Mesenchymal stem cell (in vitro differentiated cells and primary cell): ENCODE measurements around the gene COL1A1.

ENCODE experiments used
- DNase-seq: peaks from one replicate; pipeline ENCODE4 v3.0.0-alpha.2; 2013
- H2AFZ ChIP-seq: one replicate; pipeline ENCODE4 v1.6.1; 2013; ENCODE audit warnings: low read depth, mild to moderate bottlenecking, control low read depth, inconsistent platforms, low read length, moderate library complexity
- H2AK5ac ChIP-seq: 2 replicates; pipeline ENCODE4 v1.6.1; 2013; ENCODE audit warnings: low read length, moderate library complexity, mild to moderate bottlenecking, inconsistent platforms; ENCODE audit not compliant: severe bottlenecking
- H2BK120ac ChIP-seq: one replicate; pipeline ENCODE4 v1.6.1; 2013; ENCODE audit warnings: low read depth, mild to moderate bottlenecking, inconsistent platforms, low read length, moderate library complexity
- H2BK12ac ChIP-seq, 2 experiments: one replicate each; pipeline ENCODE4 v1.6.1; 2013; ENCODE audit warnings: inconsistent platforms in 2 of 2, low read length in 2 of 2, mild to moderate bottlenecking in 2 of 2, moderate library complexity in 2 of 2, control low read depth in 1 of 2
- H2BK15ac ChIP-seq: one replicate; pipeline ENCODE4 v1.6.1; 2013; ENCODE audit warnings: mild to moderate bottlenecking, low read depth, inconsistent platforms; ENCODE audit not compliant: poor library complexity, severe bottlenecking
- H2BK5ac ChIP-seq: 2 replicates; pipeline ENCODE4 v1.6.1; 2013; ENCODE audit warnings: low read depth, mild to moderate bottlenecking, low read length, control low read depth, inconsistent platforms; ENCODE audit not compliant: poor library complexity, severe bottlenecking
- H3K14ac ChIP-seq, 2 experiments: one replicate each; pipeline ENCODE4 v1.6.1; 2013; ENCODE audit warnings: inconsistent platforms in 2 of 2, low read length in 2 of 2, control low read depth in 1 of 2, mild to moderate bottlenecking in 1 of 2, moderate library complexity in 1 of 2
- H3K18ac ChIP-seq, 2 experiments: one replicate each; pipeline ENCODE4 v1.6.1; 2013; ENCODE audit warnings: inconsistent platforms in 2 of 2, low read length in 2 of 2, control low read depth in 1 of 2, low read depth in 1 of 2, mild to moderate bottlenecking in 1 of 2
- H3K23ac ChIP-seq, 2 experiments: one replicate each; pipeline ENCODE4 v1.6.1; 2013; ENCODE audit warnings: inconsistent platforms in 2 of 2, low read length in 2 of 2, mild to moderate bottlenecking in 2 of 2, moderate library complexity in 2 of 2, control low read depth in 1 of 2
- H3K27ac ChIP-seq: 2 replicates; pipeline ENCODE4 v1.5.1; 2013; ENCODE audit warnings: mild to moderate bottlenecking, moderate library complexity, low read length, control low read depth, inconsistent platforms; ENCODE audit not compliant: poor library complexity, severe bottlenecking
- H3K27me3 ChIP-seq, 2 experiments: 2 replicates each; pipeline versions ENCODE4 v1.6.1 to v1.7.0; 2013; ENCODE audit warnings: low read length in 2 of 2, mild to moderate bottlenecking in 2 of 2, moderate library complexity in 2 of 2, control low read depth in 1 of 2, inconsistent platforms in 1 of 2; ENCODE audit not compliant: control insufficient read depth in 1 of 2, insufficient read depth in 1 of 2
- H3K36me3 ChIP-seq, 2 experiments: 2 replicates each; pipeline versions ENCODE4 v1.6.1 to v1.7.0; 2013; ENCODE audit warnings: low read length in 2 of 2, control low read depth in 1 of 2, inconsistent platforms in 1 of 2, low read depth in 1 of 2, mild to moderate bottlenecking in 1 of 2; ENCODE audit not compliant: insufficient read depth in 2 of 2, control insufficient read depth in 1 of 2
- H3K4ac ChIP-seq, 2 experiments: one replicate each; pipeline ENCODE4 v1.6.1; 2013; ENCODE audit warnings: inconsistent platforms in 2 of 2, low read length in 2 of 2, mild to moderate bottlenecking in 2 of 2, moderate library complexity in 2 of 2, control low read depth in 1 of 2, low read depth in 1 of 2
- H3K4me1 ChIP-seq: 2 replicates; pipeline ENCODE4 v1.6.1; 2013; ENCODE audit warnings: low read depth, low read length, control low read depth; ENCODE audit not compliant: control insufficient read depth, insufficient read depth
- H3K4me2 ChIP-seq: 2 replicates; pipeline ENCODE4 v1.6.1; 2013; ENCODE audit warnings: low read length, mild to moderate bottlenecking, inconsistent platforms; ENCODE audit not compliant: poor library complexity, severe bottlenecking
- H3K4me3 ChIP-seq, 2 experiments: 2 replicates each; pipeline versions ENCODE4 v1.5.1 to v1.7.0; 2013; ENCODE audit warnings: low read length in 2 of 2, mild to moderate bottlenecking in 2 of 2, control low read depth in 1 of 2, low read depth in 1 of 2; ENCODE audit not compliant: insufficient read depth in 1 of 2
- H3K79me1 ChIP-seq: replicated peaks from 2 replicates; pipeline ENCODE4 v1.6.1; 2013; ENCODE audit warnings: mild to moderate bottlenecking, control low read depth, low read length, inconsistent platforms; ENCODE audit not compliant: poor library complexity, severe bottlenecking
- H3K9ac ChIP-seq: 2 replicates; pipeline ENCODE4 v1.7.0; 2013; ENCODE audit warnings: mild to moderate bottlenecking, low read length, moderate library complexity
- H3K9me3 ChIP-seq: 2 replicates; pipeline ENCODE4 v1.7.0; 2013; ENCODE audit warnings: mild to moderate bottlenecking, low read length; ENCODE audit not compliant: control insufficient read depth
- H4K8ac ChIP-seq: one replicate; pipeline ENCODE4 v1.6.1; 2013; ENCODE audit warnings: inconsistent platforms, mild to moderate bottlenecking, low read length, moderate library complexity
- H4K91ac ChIP-seq: one replicate; pipeline ENCODE4 v1.6.1; 2013; ENCODE audit warnings: mild to moderate bottlenecking, low read length, inconsistent platforms
- WGBS: methylation state at CpG from one replicate; pipeline ENCODE4 v1.1.7; 2013; ENCODE audit warnings: mixed read lengths; 5-methylcytosine and 5-hydroxymethylcytosine counted together

COL1A1 gene

DNA sequence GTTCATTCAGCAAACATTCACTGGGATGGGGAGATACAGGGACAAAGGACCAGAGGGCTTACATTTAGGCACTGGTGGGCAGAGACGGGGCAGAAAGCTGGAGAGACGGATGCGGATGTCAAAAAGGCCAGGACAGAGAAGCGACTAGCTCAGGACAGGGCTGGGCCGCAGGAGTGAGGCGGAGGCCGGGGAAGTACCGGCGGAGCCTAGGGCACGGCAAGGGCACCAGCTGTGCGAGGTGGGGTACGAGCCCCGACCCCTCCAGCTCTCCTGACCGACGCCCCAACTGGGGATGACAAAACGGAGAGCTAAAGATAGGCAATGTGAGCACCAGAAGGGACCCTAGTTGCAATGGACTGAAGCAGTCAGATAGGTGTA is 39.5 kb downstream of the COL1A1 start:
- Histone ChIP-seq H3K4me3 (peak overlapping the region in 1 of 2 experiments; percentile 89), H3K79me1 (no peaks in the 10 kb centered on the region), H3K4me2 (peak overlapping the region; percentile 47), H2BK15ac (no peak overlapping the region), H2BK5ac (no peak overlapping the region), H2BK12ac (peak overlapping the region in 1 of 2 experiments; percentile 59), H3K23ac (no peak overlapping the region), H3K4ac (peak overlapping the region in 1 of 2 experiments; percentile 37), H3K9ac (peak overlapping the region; percentile 88), H3K36me3 (no peaks in the 10 kb centered on the region), H2AFZ (no peak overlapping the region), H3K18ac (peak overlapping the region in 1 of 2 experiments; percentile 9), H4K8ac (peak overlapping the region; percentile 74), H2BK120ac (no peak overlapping the region), H3K14ac (no peak overlapping the region), H3K9me3 (no peaks in the 10 kb centered on the region), H4K91ac (peak overlapping the region; percentile 56), H3K27me3 (no peaks in the 10 kb centered on the region), H2AK5ac (peak overlapping the region; percentile 37), H3K27ac (no peak overlapping the region), H3K4me1 (peaks cover 12% of the 10 kb centered on the region)
- WGBS = 58% methylated on average over 16 of the region's 16 CpGs
- DNase-seq = no peak

DNA sequence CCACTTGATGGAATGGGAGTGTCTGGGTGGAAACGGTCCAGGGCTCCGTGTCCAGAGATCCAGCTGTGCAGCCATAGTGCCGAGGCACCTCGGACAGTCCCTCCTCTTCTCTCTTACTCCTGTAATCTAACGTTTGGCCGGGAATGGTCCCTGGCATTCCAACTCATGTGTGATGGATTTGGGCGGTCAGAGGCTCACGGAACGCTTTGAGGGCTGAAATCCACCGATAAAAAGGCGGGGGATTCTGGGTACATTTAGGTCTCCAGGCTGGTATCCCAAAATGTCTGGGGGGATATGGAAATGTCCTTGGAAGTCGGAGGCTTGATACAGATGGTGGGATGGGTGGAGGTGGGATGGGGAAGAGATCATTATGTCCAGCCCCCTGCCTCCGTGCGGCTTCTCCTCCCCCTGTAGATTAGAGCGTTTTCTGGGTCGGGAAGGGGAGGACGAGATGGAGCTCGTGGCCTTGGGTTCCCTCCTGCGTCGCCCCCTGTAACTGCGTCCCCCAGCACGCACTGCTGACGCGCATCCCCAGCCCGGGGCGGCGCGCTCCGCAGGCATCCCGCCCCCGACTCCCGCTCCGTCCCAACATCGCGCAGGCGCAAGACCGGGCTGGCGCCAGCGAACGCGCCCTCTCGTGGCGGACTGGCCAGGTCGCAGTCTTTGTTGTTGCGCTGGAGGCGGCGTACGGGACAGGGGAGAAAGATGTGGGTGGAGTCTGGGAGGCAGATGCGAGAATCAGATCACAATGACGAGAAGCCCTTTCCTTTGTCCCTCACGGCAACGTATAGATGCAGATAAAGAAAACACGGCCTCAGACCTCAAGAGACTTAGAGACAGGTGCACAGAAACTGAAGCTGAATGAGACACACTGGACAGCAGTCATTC is 40.2 kb downstream of the COL1A1 start:
- H2BK120ac ChIP-seq = peak overlapping the region; percentile 52
- peak overlapping the region; percentile 92 for H4K91ac ChIP-seq
- peak overlapping the region; percentile 73 to 86 for H3K18ac ChIP-seq
- peak overlapping the region; percentile 67 to 89 for H3K4me3 ChIP-seq
- peak overlapping the region; percentile 45 to 59 for H2BK12ac ChIP-seq
- peak overlapping the region in 1 of 2 experiments; percentile 38 for H3K4ac ChIP-seq
- H3K9ac ChIP-seq = peak overlapping the region; percentile 88
- peak overlapping the region; percentile 37 for H2AK5ac ChIP-seq
- H4K8ac ChIP-seq = peak overlapping the region; percentile 91
- no peaks in the 10 kb centered on the region for H3K36me3 ChIP-seq
- no peaks in the 10 kb centered on the region for H3K79me1 ChIP-seq
- no peak overlapping the region for H3K27ac ChIP-seq
- H3K4me1 ChIP-seq = peaks cover 12% of the 10 kb centered on the region
- peak; percentile 88 for DNase-seq
- peak overlapping the region; percentile 99 for H3K4me2 ChIP-seq
- H3K14ac ChIP-seq = peak overlapping the region in 1 of 2 experiments; percentile 94
- H2BK15ac ChIP-seq = peak overlapping the region; percentile 95
- no peak overlapping the region for H3K23ac ChIP-seq
- H2AFZ ChIP-seq = peak overlapping the region; percentile 89
- H3K9me3 ChIP-seq = no peaks in the 10 kb centered on the region
- under 1% methylated on average over 49 of the region's 53 CpGs for WGBS
- no peaks in the 10 kb centered on the region for H3K27me3 ChIP-seq
- H2BK5ac ChIP-seq = no peak overlapping the region

DNA sequence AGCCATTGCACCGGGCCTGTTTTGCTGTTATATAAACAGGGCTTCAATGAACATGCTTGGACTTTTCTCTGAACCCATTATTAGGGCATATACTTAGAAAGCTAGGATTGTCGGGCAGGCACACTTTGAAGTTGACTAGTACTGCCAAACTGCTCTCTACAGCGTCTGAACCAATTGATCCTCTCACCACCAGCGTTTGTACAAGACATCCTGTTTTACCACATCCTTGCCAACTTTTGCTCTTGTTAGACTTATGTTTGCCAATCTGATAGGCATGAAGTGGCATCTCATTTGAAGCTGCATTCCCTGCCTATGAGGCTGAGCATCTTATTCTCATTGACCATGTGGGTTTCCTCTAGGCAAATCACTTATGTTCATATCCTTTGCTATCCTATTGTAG is 43.5 kb downstream of the COL1A1 start:
- no peaks in the 10 kb centered on the region for H3K79me1 ChIP-seq
- H3K9me3 ChIP-seq = no peaks in the 10 kb centered on the region
- DNase-seq = no peak
- no peak overlapping the region for H3K4me3 ChIP-seq
- no peak overlapping the region for H2AK5ac ChIP-seq
- H3K18ac ChIP-seq = no peak overlapping the region
- peaks cover 15% of the 10 kb centered on the region for H3K4me1 ChIP-seq
- H2BK12ac ChIP-seq = no peak overlapping the region
- H2BK5ac ChIP-seq = no peak overlapping the region
- H3K14ac ChIP-seq = no peak overlapping the region
- H4K8ac ChIP-seq = no peak overlapping the region
- no peak overlapping the region for H3K4ac ChIP-seq
- no peak overlapping the region for H2BK120ac ChIP-seq
- H4K91ac ChIP-seq = no peak overlapping the region
- no peaks in the 10 kb centered on the region for H3K27me3 ChIP-seq
- no peak overlapping the region for H3K4me2 ChIP-seq
- 89% methylated on average over 4 of the region's 4 CpGs for WGBS
- no peak overlapping the region for H3K23ac ChIP-seq
- no peak overlapping the region for H2BK15ac ChIP-seq
- H3K36me3 ChIP-seq = no peaks in the 10 kb centered on the region
- no peak overlapping the region for H2AFZ ChIP-seq
- no peak overlapping the region for H3K27ac ChIP-seq
- H3K9ac ChIP-seq = no peak overlapping the region

DNA sequence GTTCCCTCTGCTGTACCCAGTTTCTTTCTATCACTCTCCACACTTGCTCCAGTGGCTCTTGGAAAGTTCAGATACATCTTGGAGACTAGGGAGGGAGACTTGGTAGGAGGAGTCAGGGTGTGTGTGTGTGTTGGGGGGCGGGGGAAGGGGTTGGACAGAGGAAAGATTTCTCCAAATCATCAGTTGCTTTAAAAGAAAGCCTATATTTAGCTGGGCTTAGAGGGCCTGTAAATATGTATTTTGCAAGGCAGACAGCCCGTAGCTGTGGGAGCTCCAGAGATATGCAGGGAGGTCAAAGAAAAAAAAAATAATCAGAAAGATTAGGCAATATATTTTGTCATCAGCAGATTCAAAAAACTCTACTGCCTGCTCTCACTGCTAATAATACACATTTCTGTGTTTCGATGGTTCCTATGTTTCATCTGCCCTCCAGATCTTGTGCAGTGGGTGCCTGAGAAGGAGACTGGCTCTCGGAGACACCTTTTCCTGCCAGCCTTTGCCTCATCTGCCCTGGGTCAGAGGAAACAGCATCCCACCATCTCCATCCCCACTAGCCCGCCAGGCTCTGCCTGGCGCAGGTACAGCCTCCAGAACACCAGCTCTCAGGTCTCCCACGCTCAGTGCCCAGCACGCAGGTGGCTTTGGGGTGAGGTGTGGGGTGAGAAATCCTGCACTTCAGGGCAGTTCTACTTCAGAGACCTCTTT is 46.2 kb downstream of the COL1A1 start:
- no peaks in the 10 kb centered on the region for H3K27me3 ChIP-seq
- H3K36me3 ChIP-seq = no peaks in the 10 kb centered on the region
- H4K8ac ChIP-seq = peak overlapping the region; percentile 84
- WGBS = 90% methylated on average over 3 of the region's 8 CpGs
- H3K9ac ChIP-seq = peak overlapping the region; percentile 86
- no peak overlapping the region for H2AK5ac ChIP-seq
- H3K18ac ChIP-seq = peak overlapping the region; percentile 41 to 58
- H3K4me3 ChIP-seq = peak overlapping the region in 1 of 2 experiments; percentile 56
- peak overlapping the region; percentile 77 to 95 for H2BK12ac ChIP-seq
- H3K4me1 ChIP-seq = peaks cover 13% of the 10 kb centered on the region
- no peak overlapping the region for H3K23ac ChIP-seq
- no peak overlapping the region for H2BK15ac ChIP-seq
- peak overlapping the region; percentile 13 to 76 for H3K4ac ChIP-seq
- H2AFZ ChIP-seq = peak overlapping the region; percentile 47
- peak overlapping the region; percentile 82 for H4K91ac ChIP-seq
- H3K27ac ChIP-seq = no peak overlapping the region
- H3K4me2 ChIP-seq = no peak overlapping the region
- no peak overlapping the region for H2BK120ac ChIP-seq
- H3K79me1 ChIP-seq = no peaks in the 10 kb centered on the region
- no peak overlapping the region for H2BK5ac ChIP-seq
- peak; percentile 50 for DNase-seq
- peak overlapping the region in 1 of 2 experiments; percentile 66 for H3K14ac ChIP-seq
- H3K9me3 ChIP-seq = no peaks in the 10 kb centered on the region
